Peyer's patch (tissue), 4 donors: ENCODE results near the gene SLC22A23. TPM values are rescaled to one million over a fixed set of nuclear protein-coding genes. Genes with fewer than 3 reads are reported as not detected.
A peak's percentile ranks its signal among the peaks of the same experiment; 100 is the strongest.

Experiments
- DNase-seq, 3 donors: peaks; one replicate each; pipeline ENCODE4 v3.0.0-alpha.2; 2017 to 2019
- H3K27ac ChIP-seq, 4 donors: fragments of 200-600 bp; sonication (generic); one replicate each; pipeline ENCODE4 v1.5.1; 2016 to 2019
- H3K27me3 ChIP-seq, 2 donors: fragments of 200-600 bp; sonication (generic); one replicate each; pipeline ENCODE4 v1.5.1; 2019
- H3K36me3 ChIP-seq, 3 donors: fragments of 200-600 bp; sonication (generic); one replicate each; pipeline ENCODE4 v1.5.1; 2016 to 2019
- H3K4me1 ChIP-seq, 4 donors: fragments of 200-600 bp; sonication (generic); one replicate each; pipeline ENCODE4 v1.5.1; 2016 to 2019
- H3K4me3 ChIP-seq, 4 donors: fragments of 200-600 bp; sonication (generic); 1 replicate in 3 of 4; 2 replicates in 1 of 4; pipeline ENCODE4 v1.5.1; 2016 to 2019; ENCODE audit warnings: mild to moderate bottlenecking in 1 of 4
- H3K9me3 ChIP-seq, 4 donors: fragments of 200-600 bp; sonication (generic); one replicate each; pipeline ENCODE4 v1.5.1; 2016 to 2019; ENCODE audit warnings: mild to moderate bottlenecking in 1 of 4
- CTCF ChIP-seq, 6 experiments: fragments of 450-650 bp in 4 of 6; fragments of 200-600 bp in 2 of 6; sonication (generic) in 1 of 6; IDR thresholded peaks; one replicate each; pipeline ENCODE4 v1.5.1; 2017 to 2019; ENCODE audit warnings: antibody characterized with exemption in 6 of 6, mild to moderate bottlenecking in 3 of 6, moderate library complexity in 1 of 6
- POLR2A ChIP-seq, 2 donors: fragments of 450-650 bp; IDR thresholded peaks; one replicate each; pipeline ENCODE4 v1.5.1; 2017; ENCODE audit warnings: antibody characterized with exemption in 2 of 2, mild to moderate bottlenecking in 2 of 2, moderate library complexity in 2 of 2
- total RNA-seq, 4 donors: library from RNA; depleted of rRNA; stranded (reverse); fragments of >200 nt; gene quantifications; one replicate each; pipeline ENCODE4 v1.1.0, GENCODE V29; 2016

SLC22A23 gene
- total RNA-seq, 4 donors from 2014 or later, result 22.3 to 145 (median 91.6) TPM

- peak in 1 of 3 donors; percentile 49 for DNase-seq
- no peaks in the 10 kb centered on the region for H3K27me3 ChIP-seq
- H3K9me3 ChIP-seq, result no peaks in the 10 kb centered on the region
- peaks cover 0 to 53% (median 0%) of the 10 kb centered on the region in 4 donors for H3K4me1 ChIP-seq
- TF ChIP-seq CTCF (IDR thresholded peaks at IDR 0.05) (no peak), POLR2A (IDR thresholded peaks at IDR 0.05) (no peak)
- no peak overlapping the region for H3K4me3 ChIP-seq
- H3K27ac ChIP-seq, result no peak overlapping the region
- no peaks in the 10 kb centered on the region for H3K36me3 ChIP-seq
Observed at GRCh38 chr6:3359973-3360726, 96.7 kb downstream of the SLC22A23 start.

- no peaks in the 10 kb centered on the region for H3K9me3 ChIP-seq
- H3K36me3 ChIP-seq, result no peaks in the 10 kb centered on the region
- no peaks in the 10 kb centered on the region for H3K27me3 ChIP-seq
- no peak overlapping the region for H3K4me3 ChIP-seq
- H3K4me1 ChIP-seq, result peaks cover 0 to 60% (median 0%) of the 10 kb centered on the region in 4 donors
- H3K27ac ChIP-seq, result no peak overlapping the region
- DNase-seq, result peak in 1 of 3 donors; percentile 14
- TF ChIP-seq POLR2A (IDR thresholded peaks at IDR 0.05) (no peak), CTCF (IDR thresholded peaks at IDR 0.05) (no peak)
Observed at GRCh38 chr6:3359101-3359752, 97.6 kb downstream of the SLC22A23 start.

- H3K27ac ChIP-seq, result no peak overlapping the region
- no peaks in the 10 kb centered on the region for H3K36me3 ChIP-seq
- peak in 1 of 3 donors; percentile 19 for DNase-seq
- TF ChIP-seq CTCF (IDR thresholded peaks at IDR 0.05) (no peak), POLR2A (IDR thresholded peaks at IDR 0.05) (no peak)
- no peak overlapping the region for H3K4me3 ChIP-seq
- H3K27me3 ChIP-seq, result no peaks in the 10 kb centered on the region
- no peaks in the 10 kb centered on the region for H3K9me3 ChIP-seq
- peaks cover 0 to 53% (median 0%) of the 10 kb centered on the region in 4 donors for H3K4me1 ChIP-seq
Observed at GRCh38 chr6:3358413-3359100, 98.3 kb downstream of the SLC22A23 start.

GRCh38 chr6:3357678-3358077 is 99.2 kb downstream of the SLC22A23 start:
- H3K36me3 ChIP-seq, result no peaks in the 10 kb centered on the region
- no peak for TF ChIP-seq CTCF (IDR thresholded peaks at IDR 0.05)
- no peak for TF ChIP-seq POLR2A (IDR thresholded peaks at IDR 0.05)
- H3K4me1 ChIP-seq, result peaks cover 0 to 47% (median 0%) of the 10 kb centered on the region in 4 donors
- DNase-seq, result no peak
- no peak overlapping the region for H3K4me3 ChIP-seq
- H3K27me3 ChIP-seq, result no peaks in the 10 kb centered on the region
- H3K27ac ChIP-seq, result peak overlapping the region in 3 of 4 donors; percentile 1 to 90 (median 14)
- H3K9me3 ChIP-seq, result no peaks in the 10 kb centered on the region

GRCh38 chr6:3356824-3357420 is 99.9 kb downstream of the SLC22A23 start:
- H3K9me3 ChIP-seq, result no peaks in the 10 kb centered on the region
- H3K27ac ChIP-seq, result peak overlapping the region; percentile 71 to 90 (median 76)
- TF ChIP-seq POLR2A (IDR thresholded peaks at IDR 0.05), result no peak
- no peak for TF ChIP-seq CTCF (IDR thresholded peaks at IDR 0.05)
- H3K4me1 ChIP-seq, result peaks cover 0 to 44% (median 0%) of the 10 kb centered on the region in 4 donors
- peak in 1 of 3 donors; percentile 39 for DNase-seq
- H3K27me3 ChIP-seq, result no peaks in the 10 kb centered on the region
- H3K4me3 ChIP-seq, result no peak overlapping the region
- no peaks in the 10 kb centered on the region for H3K36me3 ChIP-seq
